Cerebellar cortex (tissue), 1 donor: ENCODE measurements around the gene COBLL1.

ENCODE experiments used
- DNase-seq: peaks from one replicate; pipeline ENCODE4 v3.0.0-alpha.2; 2015; ENCODE audit warnings: low spot score

Gene COBLL1

DNA sequence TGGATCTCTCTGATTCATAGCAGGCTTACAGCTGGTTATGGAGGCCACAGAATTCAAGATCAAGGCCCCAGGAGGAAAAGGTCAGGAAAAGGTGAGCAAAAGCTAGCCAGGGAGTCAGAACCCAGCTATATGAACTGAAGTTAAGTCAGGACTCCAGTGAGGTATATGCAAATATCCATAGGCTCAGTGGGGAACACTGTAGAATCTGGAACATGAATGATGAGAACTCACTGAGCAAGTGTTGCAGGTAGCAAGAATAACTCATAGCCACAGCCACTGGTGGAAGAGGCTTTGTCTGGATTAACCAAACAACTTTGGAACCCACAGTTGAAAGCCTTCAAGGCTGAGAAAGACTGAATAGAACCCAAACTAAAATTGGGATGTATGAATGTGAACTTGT is 24.7 kb downstream of the COBLL1 start:
- no peak for DNase-seq

DNA sequence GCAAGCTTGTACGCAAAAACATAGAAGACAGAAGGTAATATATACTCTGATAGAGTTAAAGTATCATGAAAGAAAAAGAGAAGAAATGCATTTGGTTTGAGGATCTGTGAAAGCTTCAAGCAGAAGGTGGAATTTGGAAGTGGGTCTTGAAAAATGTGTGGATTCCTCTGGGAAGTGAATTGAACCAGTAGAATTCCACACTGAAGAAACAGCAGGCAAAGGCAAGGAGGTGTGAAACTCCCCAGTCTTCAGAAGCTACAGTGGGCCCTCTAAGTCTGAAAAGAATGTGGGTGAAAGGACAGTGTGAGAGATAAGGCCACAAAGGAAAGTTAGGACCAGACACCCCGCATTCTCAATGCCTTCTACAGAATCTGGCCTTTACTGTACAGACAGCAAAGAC is 25.6 kb downstream of the COBLL1 start:
- no peak for DNase-seq

DNA sequence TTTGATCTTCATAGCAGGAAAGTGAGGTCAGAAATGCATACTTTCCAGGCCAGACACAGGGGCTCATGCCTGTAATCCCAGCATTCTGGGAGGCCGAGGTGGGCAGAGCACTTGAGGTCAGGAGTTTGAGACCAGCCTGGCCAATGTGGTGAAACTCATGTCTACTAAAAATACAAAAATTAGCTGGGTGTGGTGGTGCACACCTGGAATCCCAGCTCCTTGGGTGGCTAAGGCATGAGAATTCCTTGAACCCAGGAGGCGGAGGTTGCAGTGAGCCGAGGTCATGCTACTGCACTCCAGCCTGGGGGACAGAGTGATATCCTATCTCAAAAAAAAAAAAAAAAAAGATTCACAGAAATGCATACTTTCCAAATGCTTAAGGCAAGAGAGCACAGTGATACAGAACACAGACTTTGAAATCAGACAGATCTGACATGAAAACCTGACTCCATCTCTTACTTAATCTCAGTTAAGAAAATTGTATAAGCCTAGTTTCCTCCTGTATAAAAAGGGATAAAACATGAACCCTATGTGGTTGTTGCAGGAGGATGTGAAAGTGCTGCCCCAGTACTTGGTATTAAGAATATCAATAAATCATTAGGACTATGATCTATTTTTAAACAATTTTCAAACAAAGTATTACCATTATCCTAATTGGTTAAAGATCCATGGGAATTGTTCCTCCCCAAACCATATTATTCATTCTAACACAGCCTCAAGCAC is 26.4 kb downstream of the COBLL1 start:
- no peak for DNase-seq

DNA sequence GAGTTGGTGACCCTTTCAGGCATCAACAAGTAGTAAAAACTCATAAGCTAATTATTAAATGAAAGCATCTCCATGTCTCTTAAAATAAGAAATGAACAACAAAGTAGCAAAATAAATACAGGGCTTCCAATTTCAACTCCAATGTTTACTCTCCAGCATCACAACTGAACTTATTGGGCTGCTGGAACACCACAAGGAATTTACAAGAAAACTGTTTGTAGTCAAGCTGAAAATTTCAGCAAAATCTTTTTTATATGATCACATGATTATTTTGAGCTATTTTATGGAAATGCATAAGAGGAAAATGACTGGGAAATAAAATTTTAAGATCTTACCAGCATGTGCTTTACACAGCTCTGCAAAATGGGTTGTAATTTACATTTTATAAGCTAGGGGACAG is 28.1 kb downstream of the COBLL1 start:
- DNase-seq = no peak

DNA sequence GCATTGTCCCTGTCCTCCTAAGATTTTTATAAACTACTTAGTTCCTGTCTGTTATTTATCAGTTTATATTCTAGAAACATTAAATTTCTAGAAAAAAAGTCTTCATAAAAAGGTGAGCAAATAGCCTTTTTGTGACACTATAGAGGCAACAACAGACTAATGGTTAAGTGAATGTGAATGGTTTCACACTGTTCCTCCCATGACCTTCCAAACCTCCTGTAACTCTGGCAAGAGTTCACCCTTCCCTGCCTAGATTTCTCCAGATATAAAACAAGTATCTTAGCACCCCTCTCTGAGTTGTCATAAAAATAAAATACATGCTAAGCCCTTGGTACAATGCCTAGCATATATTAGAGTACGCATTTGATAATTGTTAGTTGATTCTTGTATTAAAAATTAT is 29.2 kb downstream of the COBLL1 start:
- DNase-seq = no peak

DNA sequence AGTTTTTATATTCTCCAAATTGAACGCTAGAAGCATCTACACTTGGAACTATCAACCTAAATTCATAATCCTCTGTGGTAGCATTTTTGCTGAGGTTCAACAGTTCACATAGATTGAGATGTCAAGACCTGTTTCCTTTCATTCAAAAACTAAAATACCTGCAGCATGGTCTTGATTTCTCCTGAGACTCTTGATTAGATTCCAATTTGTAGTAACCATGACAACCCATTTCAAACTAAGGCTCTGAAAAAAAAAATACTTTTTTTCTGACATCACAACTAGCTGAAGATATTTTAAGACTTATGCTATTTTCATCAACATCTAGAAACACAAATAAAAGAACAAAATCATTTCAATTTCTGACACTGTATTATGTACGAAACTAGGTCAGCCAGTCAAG is 29.8 kb downstream of the COBLL1 start:
- DNase-seq = no peak

DNA sequence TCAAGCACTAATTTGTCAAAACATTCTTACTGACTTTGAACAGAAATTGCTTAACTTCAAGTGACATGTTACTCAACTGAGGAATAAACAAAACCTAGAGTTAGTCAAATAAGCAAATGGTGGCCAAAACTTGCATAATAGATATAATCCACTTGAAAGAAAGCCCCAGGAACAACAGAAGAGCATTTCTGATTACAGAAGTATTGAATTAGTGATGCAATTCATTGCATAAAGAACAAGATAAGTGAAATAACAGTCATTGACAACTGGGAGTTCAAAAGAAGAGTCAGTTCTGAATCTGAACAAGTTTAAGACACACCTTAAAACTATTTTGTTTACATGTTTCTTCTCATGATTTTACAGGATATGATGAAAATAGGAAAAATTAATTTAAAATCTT is 30.8 kb downstream of the COBLL1 start:
- no peak for DNase-seq

DNA sequence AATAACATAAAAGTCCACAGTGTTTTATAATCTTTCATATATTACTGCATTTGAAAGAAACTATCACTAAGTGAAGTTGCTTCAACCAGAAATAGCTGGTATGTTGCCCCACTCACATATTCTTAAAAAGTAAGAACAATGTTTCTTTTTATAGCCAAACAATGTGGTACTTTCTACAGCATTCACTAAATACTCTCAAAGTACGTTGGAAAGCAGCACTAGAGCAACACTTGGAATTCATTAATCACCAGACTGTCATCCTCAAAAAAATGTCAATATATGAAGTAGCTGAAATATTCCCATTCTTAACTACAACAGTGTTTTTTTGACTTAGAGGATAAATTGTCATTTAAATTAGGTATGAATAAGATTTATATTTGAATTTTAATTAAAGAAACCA is 32.8 kb downstream of the COBLL1 start:
- no peak for DNase-seq

DNA sequence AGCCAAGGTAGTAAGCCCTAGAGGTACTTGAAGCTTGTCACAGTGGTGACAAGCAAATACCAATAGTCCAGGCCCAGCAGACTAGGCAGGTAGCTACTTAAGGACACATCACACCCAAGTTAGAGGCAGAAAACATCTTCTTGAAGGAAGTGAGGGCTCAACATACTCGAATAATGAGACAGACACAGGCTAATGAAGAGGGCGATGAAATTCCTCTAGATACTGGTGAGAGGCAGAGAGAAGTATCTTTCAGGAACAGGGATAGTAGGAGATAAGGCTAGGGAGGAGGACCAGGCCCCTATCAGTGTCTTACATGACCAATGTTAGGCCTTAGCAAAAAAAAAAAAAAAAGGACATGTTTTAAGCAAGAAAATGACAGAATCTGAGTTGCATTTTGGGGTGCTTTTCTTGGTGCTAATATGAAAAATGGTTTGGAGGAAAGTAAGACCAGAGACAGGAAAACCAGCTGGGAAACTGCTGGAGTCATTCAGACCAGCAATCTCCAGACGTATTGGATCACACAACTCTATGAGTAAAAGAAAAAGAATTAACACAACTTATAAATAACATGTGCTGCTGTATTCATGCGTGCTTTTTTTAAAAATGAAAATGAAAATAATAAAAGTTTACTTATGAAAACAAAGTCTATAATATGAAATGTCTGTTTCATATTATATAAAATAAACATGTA is 37.7 kb downstream of the COBLL1 start:
- DNase-seq = no peak

DNA sequence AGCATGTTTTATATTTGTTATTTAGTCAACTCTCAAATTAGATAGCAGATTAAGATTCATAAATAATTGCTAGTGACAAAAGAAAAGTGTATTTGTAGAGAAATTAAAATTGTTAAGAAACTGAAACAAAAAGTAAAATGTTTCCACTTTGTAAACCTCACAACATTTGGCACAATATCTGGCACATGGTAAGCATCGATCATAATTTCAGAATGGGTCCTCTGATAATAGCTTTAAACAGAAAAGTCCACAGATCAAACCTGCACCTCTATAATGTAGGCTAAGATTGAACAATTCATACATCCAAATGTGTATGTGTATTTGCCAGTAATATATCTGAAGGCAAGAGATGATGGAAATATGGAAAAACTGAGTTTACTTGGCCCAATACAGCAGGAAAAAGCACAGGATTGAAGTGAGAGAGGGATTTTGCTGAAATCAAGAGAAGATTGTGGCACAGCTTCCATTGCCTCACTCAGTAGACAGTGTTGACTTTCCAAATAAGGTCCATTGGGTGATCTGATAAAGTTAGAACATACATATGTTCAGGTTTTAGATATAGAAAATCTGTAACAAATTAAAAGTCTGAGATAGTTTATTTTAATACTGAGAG is 39.4 kb downstream of the COBLL1 start:
- DNase-seq = no peak

DNA sequence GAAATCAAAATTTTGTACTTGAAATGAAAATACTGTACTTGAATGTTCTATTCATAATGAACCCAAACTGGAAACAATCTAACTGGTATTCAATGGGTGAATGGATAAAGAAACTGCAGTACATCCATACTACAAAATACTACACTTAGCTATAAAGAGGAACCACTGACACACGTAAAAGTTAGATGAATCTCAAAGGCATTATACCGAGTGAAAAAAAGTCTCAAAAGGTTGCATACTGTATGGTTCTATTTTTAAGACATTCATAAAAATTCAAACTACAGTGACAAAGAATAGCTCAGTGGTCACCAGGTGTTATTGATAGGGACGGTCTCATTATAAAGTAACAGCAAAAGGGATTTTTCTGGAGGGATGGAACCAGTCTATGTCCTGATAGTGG is 41.1 kb downstream of the COBLL1 start:
- DNase-seq = no peak

DNA sequence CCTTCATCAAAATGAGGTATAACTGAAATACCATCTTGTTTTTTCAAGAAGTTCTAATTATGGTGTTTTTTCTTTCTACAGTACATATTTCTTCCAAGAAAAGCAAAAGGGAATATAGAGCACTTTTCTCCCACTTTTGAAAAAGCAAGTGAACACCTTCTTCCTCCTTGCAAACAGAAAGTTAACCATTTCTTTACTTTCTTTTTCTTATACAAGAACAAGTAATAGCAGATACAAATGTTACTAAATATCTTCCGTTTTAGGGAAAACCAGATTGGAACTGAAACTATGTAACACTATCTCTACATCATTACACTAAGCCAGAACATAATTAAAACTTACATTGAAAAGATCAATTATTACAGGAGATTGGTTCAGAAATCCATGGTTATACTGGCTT is 44.0 kb downstream of the COBLL1 start:
- DNase-seq = no peak

DNA sequence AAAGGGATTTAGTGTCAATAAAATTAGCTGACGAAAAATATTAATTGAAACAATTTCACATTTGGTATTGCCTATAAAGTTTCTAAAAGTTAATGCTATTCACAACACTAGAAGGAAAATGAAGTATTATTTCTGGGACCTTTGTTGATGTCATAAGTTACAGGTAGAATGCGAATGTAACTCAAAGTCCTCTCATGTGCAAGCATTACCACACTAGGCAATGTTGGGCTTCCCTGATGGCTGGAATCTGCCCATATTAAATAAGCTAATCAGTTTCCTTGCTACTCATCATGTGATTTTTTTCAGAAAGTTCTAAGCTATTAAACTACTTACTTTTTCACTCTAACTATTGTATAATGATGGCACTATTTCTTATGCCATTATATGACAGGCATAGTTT is 44.6 kb downstream of the COBLL1 start:
- no peak for DNase-seq

DNA sequence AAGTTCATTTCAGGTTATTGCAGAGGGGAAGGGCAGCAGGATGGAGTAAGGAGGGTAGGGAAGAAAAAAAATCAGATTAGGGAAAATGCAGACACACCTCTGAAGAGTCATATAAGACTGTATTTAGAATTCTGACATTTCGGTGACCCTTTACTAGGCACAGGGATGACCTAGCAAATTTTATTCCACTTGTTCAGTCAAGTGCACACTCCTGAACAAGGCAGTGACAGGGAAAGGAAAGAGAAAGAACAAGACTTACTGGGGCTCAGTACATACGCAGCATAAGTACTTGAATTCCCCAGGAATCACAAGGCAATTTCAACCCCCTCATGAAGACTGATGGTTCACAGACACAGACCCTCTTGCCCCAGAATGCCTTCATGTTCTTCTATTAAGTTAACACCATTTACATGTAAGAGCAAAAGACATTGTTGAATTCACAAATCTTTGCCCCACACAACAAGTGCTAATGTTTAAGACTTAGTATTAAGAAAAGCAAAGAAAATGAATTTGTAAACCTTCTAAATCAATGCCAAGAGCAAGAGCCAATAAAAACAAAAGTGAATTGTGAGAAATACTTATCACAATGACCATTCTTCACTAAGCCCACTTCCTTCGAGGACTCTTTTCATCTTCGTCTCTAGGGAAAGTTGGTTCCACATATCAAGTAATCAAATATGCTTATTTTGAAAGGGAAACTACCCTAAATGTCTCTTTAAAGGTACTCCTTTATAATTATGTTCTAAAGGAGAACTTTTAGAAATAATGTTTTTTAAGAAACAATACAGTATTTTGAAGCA is 47.0 kb downstream of the COBLL1 start:
- DNase-seq = no peak

DNA sequence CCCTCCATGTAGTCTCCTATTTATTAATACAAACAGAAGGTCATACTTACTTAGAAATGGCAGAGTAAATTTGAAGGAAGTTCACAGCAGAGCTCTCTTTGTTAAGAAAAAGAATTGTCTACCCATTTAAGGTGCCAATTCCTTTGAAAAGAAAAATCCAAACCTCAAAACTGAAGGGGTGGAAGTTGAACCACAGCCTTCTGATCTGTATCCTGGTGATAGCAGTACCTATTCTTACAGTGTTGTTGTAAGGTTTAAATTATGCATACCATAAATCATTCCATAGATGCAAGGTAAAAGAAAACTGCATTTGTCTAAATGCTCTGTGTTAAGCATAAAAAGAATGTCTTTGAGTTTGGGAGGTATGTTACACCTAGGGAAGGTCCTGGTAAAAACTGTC is 47.6 kb downstream of the COBLL1 start:
- DNase-seq = no peak

DNA sequence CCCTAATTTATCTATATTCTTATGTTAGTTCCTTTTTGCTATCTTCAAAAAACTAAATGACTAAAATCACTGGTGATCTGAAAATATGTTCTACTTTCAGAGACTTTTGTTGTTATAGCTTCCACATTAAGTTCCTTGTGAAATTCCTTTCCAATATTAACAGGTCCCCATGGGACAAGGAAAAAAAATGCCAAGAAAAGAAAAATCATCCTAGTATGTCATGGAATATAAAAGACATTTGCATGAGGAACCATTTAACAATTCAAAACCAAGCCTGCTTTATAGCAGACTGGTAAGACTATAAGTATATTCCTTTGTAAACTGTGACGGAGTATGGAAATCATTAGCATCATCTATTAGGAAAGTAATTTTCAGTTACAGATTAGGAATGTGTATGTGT is 48.1 kb downstream of the COBLL1 start:
- no peak for DNase-seq

DNA sequence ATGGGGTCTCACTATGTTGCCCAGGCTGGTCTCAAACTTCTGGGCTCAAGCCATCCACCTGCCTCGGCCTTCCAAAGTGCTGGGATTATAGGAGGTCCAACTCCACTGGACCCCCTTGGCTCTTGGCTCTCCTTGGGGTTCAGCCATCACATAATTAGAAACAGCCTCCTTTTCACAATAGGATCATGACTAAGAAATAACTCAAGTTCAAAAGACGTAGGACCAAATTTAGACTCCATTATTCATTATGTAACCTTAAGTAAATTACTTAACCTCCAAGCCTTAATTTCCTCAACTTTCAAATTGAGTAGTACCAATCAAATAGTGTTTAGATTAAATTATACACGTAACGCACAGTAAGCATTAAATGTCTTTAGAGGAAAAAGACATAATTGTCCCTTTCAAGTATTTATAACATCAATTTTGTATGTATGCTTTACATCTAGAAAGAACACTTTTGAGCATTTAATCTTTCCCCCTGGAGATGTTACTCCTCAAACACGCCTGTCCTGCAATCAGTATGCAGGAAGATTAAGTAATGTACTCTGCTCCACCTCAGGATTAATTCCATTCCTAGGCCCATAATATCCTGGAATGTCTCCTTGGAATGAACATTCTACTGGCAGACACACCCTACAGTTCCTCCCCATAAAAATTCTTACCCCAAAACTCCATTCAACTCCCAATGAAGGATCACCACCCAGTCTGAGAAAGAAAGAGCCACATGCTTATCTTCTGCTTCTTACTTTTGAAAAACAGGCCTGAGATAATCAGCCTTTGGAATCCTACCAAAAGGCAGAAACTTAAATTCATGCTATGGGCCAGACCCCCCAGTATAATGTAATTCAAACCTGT is 49.1 kb downstream of the COBLL1 start:
- no peak for DNase-seq

DNA sequence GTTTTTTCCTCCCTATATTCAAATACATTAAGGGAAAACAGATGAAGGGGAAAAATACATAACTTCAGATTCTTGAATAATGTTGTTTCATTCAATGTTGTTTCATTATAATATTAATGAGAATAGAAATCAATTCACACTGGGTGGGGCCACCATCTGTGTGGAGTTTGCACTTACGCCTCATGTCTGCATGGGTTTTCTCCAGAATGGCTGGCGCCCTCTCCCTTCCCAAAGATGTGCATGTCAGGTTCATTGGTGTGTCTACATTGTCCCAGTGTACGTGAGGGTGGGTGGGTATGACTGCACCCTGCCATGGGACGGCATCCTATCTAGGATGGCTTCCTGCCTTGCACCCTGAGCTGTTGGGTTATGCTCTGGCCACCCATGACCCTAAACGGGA is 51.7 kb downstream of the COBLL1 start:
- no peak for DNase-seq

DNA sequence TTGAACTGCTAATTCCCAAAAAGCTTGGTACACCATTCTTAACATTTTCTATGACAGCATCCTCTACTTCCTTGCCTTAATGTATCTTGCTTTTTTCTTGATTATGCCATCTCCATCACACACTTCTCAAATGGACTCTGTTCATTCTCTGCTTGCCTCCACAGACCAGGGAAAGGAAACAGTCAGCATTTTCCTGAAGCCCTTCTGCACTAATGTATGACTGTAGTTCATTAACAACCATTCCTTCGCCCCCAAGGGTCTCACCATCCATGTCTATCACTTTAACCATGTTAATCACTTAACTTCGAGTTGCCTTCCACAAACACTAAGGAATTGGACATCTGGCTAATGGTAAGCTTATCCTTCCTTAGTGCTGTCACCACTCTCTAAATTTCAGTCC is 54.8 kb downstream of the COBLL1 start:
- DNase-seq = no peak

DNA sequence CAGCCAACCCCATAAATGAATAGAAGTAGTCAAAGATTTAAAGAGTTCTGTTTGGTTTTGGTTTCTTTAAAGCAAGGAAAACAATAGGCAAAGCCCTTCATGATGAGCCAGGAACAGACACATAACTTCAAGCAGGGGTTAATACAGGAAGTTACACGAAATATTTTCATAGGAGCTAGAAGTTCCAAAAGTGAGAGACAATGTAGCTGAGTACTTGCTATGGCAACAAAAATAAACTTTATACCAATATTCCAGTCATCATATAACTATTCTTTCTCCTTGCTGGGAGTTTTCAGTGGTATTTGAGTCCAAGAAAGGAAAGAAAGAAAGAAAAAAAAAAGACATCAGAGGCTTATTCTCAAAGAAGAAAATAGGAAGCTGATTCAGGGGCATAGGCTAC is 56.2 kb downstream of the COBLL1 start:
- DNase-seq = no peak

DNA sequence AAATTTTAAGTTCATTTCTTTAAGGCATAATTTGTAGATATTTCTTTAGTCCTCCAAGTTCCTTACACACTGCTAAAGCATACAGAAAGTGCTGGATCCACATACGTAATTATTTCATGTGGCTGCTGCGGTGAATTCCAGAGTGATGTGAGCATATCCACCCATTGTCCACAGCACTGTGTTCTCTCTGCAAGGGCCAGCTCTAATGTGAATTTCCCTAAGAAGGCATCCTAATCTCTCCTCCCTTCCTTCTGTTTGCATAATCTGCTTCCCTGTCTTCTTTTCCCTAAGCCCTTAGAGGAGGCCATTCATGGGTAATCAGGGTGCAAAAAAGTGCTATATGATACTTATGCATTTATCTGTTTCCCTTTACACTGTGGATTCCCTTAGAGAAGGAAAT is 57.2 kb downstream of the COBLL1 start:
- DNase-seq = no peak

DNA sequence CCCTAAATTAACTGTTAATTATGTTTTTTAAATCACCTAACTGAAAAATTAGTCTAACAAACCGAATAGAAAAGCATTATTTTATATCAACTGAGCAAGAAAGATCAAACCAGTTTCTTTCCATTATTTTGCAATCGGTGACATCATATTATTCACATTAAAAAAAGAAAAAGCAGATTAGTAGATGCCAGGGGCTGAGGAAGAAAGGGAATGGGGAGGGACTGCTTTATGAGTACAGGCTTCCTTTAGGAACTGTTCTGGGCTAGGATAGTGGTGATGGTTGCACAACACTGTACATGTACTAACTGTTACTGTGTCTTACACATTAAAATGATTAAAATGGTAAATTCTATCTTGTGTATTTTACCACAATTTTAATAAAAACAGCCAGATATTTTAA is 59.3 kb downstream of the COBLL1 start:
- DNase-seq = no peak
